ENCODE data around the gene SHISA8. TPM values are rescaled to one million over a fixed set of nuclear protein-coding genes. Genes with fewer than 3 reads are reported as not detected.

The SHISA8 gene
- total RNA-seq, 1 experiment from 2014 or later = not detected

Small RNA genes within 50 kb of the gene (small RNA-seq; reads per million reads assigned to genes)
- gene MIR33A = 0.22 reads per million

Other genes starting within 250 kb of the SHISA8 start
- gene SNU13, start 226.2 kb downstream of the SHISA8 start, total RNA-seq (2014; rRNA removed; shearing (Covaris generic)) = 104 and 118 TPM in 2 replicates
- gene MEI1, start 215.6 kb downstream of the SHISA8 start, total RNA-seq (2014; rRNA removed; shearing (Covaris generic)) = not detected in 2 replicates
- gene CCDC134, start 114.4 kb downstream of the SHISA8 start, total RNA-seq (2014; rRNA removed; shearing (Covaris generic)) = 12.2 and 14.6 TPM in 2 replicates
- 88.5 and 104 TPM in 2 replicates for gene SREBF2, start 82.0 kb downstream of the SHISA8 start, total RNA-seq (2014; rRNA removed; shearing (Covaris generic))
- 0.08 and 0.51 TPM in 2 replicates for gene TNFRSF13C, start 11.7 kb upstream of the SHISA8 start, total RNA-seq (2014; rRNA removed; shearing (Covaris generic))
- gene CENPM, start 32.1 kb upstream of the SHISA8 start, total RNA-seq (2014; rRNA removed; shearing (Covaris generic)) = 130 and 140 TPM in 2 replicates
- gene SEPTIN3, start 54.4 kb upstream of the SHISA8 start, total RNA-seq (2014; rRNA removed; shearing (Covaris generic)) = 0.03 TPM in 1 of 2 replicates, not detected in the other
- gene WBP2NL, start 83.7 kb upstream of the SHISA8 start, total RNA-seq (2014; rRNA removed; shearing (Covaris generic)) = not detected in 2 replicates
- 20.8 and 26.8 TPM in 2 replicates for gene NAGA, start 155.7 kb upstream of the SHISA8 start, total RNA-seq (2014; rRNA removed; shearing (Covaris generic))
- gene PHETA2, start 159.2 kb upstream of the SHISA8 start, total RNA-seq (2014; rRNA removed; shearing (Covaris generic)) = 5.1 and 6.5 TPM in 2 replicates
- gene SMDT1, start 164.6 kb upstream of the SHISA8 start, total RNA-seq (2014; rRNA removed; shearing (Covaris generic)) = 18.9 and 25.5 TPM in 2 replicates
- 49.0 and 57.6 TPM in 2 replicates for gene NDUFA6, start 175.7 kb upstream of the SHISA8 start, total RNA-seq (2014; rRNA removed; shearing (Covaris generic))
- 2.6 and 2.8 TPM in 2 replicates for gene CYP2D6, start 215.7 kb upstream of the SHISA8 start, total RNA-seq (2014; rRNA removed; shearing (Covaris generic))